HG03196 (cell line): Measurements from ENCODE around the gene CCDC78.
A peak's percentile ranks its signal among the peaks of the same experiment; 100 is the strongest.
"Not testable (repeated sequence)": the region's sequence is repeated elsewhere in the genome, so short reads cannot be mapped to it uniquely, and the experiment has no call there.

Experiments
- ATAC-seq: cut with Tn5 transposase; IDR thresholded peaks from one replicate; pipeline ENCODE4 v1.9.1; 2021; ENCODE audit not compliant: unreplicated experiment

CCDC78 gene

GRCh38 chr16:694863-695354 lies 31.3 kb downstream of the CCDC78 start:
- no peak for ATAC-seq

GRCh38 chr16:694187-694862 lies 31.9 kb downstream of the CCDC78 start:
- ATAC-seq, result no peak

DNA sequence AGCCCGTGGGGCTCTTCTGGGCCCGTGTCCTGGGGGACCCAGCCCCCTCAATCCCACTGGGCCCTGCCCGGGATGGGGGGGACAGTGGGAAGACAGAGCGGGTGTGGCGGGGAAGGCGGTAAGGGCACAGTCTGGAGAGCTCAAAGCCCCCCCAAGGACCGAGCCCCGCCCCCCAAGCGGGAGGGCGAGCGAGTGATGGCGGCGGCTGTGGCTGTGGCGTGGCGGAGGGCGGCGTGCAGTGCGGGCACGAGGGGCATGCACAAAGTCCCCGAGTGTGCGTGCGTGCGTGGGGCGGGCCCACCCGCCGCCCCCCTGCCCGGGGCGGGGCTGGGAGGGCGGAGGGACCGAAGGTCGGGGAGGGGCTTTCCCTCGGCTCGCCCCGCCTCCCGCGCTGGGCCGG lies 32.5 kb downstream of the CCDC78 start:
- ATAC-seq, result no peak

DNA sequence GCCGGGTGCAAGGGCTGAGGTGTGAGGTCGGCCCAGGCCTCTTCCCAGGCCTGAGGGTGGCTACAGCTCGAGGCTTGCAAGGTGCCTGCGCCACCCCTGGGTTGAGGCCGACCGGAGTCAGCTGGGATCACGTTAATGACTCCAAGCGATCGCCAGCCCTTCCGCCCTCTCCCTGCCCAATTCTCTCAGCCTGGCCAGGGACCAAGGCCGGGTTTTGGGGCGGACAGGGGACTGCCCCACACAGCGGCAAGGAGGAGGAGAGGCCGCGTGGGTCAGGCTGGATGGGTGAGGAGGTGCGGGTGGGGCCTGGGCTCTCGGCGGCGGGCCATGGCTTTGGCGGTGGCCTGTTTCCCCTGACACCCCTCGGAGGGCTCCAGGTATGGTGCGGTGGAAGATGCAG lies 32.9 kb downstream of the CCDC78 start:
- no peak for ATAC-seq

- no peak for ATAC-seq
Measured at GRCh38 chr16:692356-693108, 33.7 kb downstream of the CCDC78 start.

DNA sequence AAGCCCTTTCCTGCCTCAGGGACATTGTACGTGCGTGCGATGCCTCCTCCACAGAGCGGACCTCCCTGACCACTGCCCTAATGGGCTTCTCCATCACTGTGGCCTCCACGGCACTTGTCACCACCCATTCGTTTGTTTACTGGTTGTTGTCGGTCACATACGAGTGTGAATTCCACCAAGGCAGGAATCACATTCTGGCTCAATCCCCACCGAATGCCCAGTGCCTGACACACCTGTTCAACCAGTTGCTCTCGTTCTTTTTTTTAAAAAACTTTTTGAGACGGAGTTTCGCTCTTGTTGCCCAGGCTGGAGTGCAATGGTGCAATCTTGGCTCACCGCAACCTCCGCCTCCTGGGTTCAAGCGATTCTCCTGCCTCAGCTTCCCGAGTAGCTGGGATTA lies 35.0 kb downstream of the CCDC78 start:
- ATAC-seq, result not testable (repeated sequence)

- no peak for ATAC-seq
Measured at GRCh38 chr16:689175-689897, 36.9 kb downstream of the CCDC78 start.

DNA sequence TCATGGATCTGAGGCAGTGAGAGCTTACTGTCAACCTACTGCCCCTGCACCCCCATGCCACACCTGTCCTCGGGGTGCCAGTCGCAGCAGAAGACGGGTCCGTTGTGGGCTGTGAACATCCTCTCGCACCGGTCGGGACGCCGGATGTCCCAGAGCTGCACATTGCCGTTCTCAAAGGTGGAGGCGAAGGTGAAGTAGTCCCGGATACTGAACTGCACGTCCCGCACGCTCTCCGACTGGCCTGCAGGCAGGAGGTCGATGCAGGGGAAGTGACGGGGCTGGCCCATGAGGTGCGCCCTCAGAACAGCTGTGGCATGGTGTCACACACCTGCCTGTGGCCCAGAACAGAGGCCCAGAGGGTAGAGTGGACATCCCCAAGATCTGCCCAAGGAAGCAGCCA lies 38.7 kb downstream of the CCDC78 start:
- ATAC-seq, result no peak

- no peak for ATAC-seq
Measured at GRCh38 chr16:686459-687260, 39.6 kb downstream of the CCDC78 start.

DNA sequence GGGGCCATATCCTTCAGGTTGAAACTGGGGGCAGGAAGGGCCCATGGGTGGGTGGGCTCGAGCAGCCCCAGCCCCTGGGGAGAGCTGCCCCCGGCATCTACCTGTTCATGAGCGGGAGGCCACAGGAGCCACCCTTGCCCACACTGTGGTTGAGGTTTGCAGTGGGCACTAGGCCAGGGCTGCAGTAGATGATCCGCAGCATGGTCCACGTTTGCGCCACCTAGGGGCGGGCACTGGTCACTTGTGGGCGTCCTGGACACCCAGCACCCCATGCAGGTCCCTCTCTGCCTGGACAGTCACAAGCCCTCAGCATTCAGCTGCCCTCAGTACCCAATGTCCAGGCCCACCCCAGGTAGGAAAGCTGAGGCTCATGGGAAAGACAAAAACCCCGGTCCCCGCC lies 40.3 kb downstream of the CCDC78 start:
- no peak for ATAC-seq

GRCh38 chr16:684961-685696 lies 41.1 kb downstream of the CCDC78 start:
- no peak for ATAC-seq

DNA sequence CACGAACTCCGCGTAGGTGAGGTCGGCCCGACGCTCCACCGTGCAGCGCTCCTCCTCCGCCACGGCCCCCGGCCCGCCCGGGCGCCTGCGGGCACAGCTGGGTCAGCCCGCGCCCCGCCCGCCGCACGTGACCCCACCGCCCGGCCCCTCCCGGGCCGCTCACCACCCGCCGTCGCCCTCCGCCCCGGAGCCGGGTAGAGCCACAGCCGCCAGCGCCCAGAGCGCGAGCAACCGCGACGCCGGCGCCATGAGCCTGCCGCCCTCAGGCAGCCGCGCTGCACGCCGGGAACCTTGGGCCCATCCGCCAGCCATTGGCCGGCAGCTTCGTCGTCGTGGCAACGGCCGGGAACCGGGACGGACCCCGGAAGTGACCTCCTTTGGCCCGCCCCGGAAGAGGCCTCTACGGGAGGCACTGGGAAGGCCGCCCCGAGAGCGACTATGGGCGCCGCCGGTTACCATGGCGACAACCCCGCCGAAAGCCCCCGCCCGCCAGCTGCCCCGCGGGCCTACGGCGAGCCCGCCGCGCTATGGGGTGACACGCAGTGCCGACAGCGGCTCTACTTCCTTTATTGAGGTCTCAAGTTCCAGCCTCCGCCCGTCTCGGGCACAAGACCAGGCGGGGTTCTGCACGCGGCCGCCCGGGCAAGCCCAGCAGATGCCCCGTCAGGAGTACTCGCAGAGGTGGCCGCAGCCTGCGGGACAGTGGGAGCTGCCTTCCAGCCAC lies 42.0 kb downstream of the CCDC78 start, which contains the start of gene JMJD8:
Gene JMJD8, minus strand, starts transcription at position 264 of the 724 bp plus-strand sequence. Its CDS starts 15 bp downstream, at position 249.
- ATAC-seq, result peak; percentile 57

GRCh38 chr16:683396-684070 lies 42.7 kb downstream of the CCDC78 start:
- ATAC-seq, result no peak

DNA sequence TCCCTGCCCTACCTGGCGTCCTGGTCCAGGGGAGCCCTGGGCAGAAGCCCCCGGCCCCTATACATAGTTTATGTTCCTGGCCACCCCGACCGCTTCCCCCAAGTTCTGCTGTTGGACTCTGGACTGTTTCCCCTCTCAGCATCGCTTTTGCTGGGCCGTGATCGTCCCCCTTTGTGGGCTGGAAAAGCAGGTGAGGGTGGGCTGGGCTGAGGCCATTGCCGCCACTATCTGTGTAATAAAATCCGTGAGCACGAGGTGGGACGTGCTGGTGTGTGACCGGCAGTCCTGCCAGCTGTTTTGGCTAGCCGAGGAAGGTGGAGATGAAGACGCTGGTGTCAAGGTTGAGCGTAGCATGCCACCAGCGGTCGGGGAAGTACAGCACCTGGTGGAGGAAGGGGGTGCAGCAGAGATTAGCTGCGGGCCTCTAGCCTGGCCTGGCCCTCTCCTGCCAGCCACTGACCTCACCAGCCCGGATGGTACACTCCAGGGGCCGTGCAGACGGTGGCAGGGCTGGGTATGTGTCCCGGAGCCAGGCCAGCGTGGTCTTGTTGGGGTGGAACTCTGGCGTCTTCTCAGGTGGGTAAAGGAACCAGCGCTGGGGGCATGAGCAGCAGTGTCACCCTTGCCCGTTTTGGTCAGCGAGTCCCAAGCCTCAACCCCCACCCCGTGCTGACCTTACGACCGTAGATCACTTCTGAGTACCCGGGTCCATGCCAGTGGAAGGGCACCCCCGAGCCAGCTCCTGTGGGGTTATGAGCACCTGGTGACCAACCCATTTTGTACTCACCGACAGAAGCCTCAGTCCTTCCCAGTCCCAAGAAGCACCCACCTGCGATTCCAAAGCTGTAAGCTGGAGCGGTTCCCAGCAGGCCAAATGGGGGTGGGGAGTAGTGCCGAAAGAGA lies 43.5 kb downstream of the CCDC78 start:
- no peak for ATAC-seq

DNA sequence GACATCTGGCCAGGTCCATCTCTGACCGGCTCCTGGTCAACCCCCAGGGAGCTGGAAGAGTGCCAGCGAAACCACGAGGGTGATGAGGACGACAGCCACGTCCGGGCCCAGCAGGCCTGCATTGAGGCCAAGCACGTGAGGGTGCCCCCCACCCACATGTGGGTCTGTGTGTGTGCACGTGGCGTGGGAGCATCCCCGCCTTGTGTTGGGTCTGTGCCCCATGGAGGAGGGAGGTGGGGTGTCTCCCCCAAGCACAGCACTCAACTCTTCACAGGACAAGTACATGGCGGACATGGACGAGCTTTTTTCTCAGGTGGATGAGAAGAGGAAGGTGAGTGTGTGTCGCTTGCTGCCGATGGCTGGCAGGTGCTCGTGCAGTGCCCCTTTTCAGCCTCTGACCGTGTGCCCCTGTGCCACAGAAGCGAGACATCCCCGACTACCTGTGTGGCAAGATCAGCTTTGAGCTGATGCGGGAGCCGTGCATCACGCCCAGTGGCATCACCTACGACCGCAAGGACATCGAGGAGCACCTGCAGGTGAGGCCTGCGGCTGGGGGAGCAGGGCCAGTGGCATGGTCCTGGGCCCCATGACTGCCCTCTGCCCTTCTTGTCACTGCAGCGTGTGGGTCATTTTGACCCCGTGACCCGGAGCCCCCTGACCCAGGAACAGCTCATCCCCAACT lies 44.4 kb downstream of the CCDC78 start:
- ATAC-seq, result no peak

GRCh38 chr16:680967-681745 lies 45.1 kb downstream of the CCDC78 start:
- ATAC-seq, result no peak

GRCh38 chr16:680625-680945 lies 45.7 kb downstream of the CCDC78 start:
- ATAC-seq, result no peak
